GM19035 (cell line): Measurements from ENCODE around the gene MGRN1.
A peak's percentile ranks its signal among the peaks of the same experiment; 100 is the strongest.

Source experiments
- ATAC-seq: cut with Tn5 transposase; IDR thresholded peaks from one replicate; pipeline ENCODE4 v1.9.1; 2021; ENCODE audit not compliant: unreplicated experiment

MGRN1 gene

GRCh38 chr16:4624015-4624826 is at the start of gene MGRN1:
Gene MGRN1, plus strand, starts transcription at chr16:4624826. Its CDS starts 135 bp downstream, at chr16:4624961.
- peak; percentile 66 for ATAC-seq

- ATAC-seq = no peak
Observed at GRCh38 chr16:4574919-4575705, 49.5 kb upstream of the MGRN1 start.

GRCh38 chr16:4576008-4576407 is 48.6 kb upstream of the MGRN1 start:
- ATAC-seq = no peak

GRCh38 chr16:4578961-4579530 is 45.6 kb upstream of the MGRN1 start:
- no peak for ATAC-seq

GRCh38 chr16:4580250-4580649 is 44.4 kb upstream of the MGRN1 start:
- no peak for ATAC-seq

- ATAC-seq = no peak
Observed at GRCh38 chr16:4583906-4584305, 40.7 kb upstream of the MGRN1 start.

GRCh38 chr16:4586291-4586690 is 38.3 kb upstream of the MGRN1 start:
- ATAC-seq = no peak

GRCh38 chr16:4588386-4588785 is 36.2 kb upstream of the MGRN1 start:
- no peak for ATAC-seq

GRCh38 chr16:4588961-4589360 is 35.7 kb upstream of the MGRN1 start:
- no peak for ATAC-seq

- ATAC-seq = no peak
Observed at GRCh38 chr16:4591191-4591590, 33.4 kb upstream of the MGRN1 start.

GRCh38 chr16:4591706-4592470 is 32.7 kb upstream of the MGRN1 start:
- no peak for ATAC-seq

GRCh38 chr16:4593086-4593485 is 31.5 kb upstream of the MGRN1 start:
- no peak for ATAC-seq

- ATAC-seq = no peak
Observed at GRCh38 chr16:4594433-4595410, 29.9 kb upstream of the MGRN1 start.

- ATAC-seq = no peak
Observed at GRCh38 chr16:4597174-4597573, 27.5 kb upstream of the MGRN1 start.

GRCh38 chr16:4599037-4599436 is 25.6 kb upstream of the MGRN1 start:
- no peak for ATAC-seq

- ATAC-seq = no peak
Observed at GRCh38 chr16:4599545-4599944, 25.1 kb upstream of the MGRN1 start.

GRCh38 chr16:4601036-4601863 is 23.4 kb upstream of the MGRN1 start:
- no peak for ATAC-seq

GRCh38 chr16:4601864-4602186 is 22.8 kb upstream of the MGRN1 start:
- ATAC-seq = no peak

- no peak for ATAC-seq
Observed at GRCh38 chr16:4602331-4602730, 22.3 kb upstream of the MGRN1 start.
